SU-DHL-6 (cell line): ENCODE data around the gene PALMD.

ENCODE experiments used
- H2AFZ ChIP-seq: fragments of 200-600 bp; sonication (generic); 2 replicates; pipeline ENCODE4 v1.6.1; 2014; ENCODE audit warnings: low read depth, mild to moderate bottlenecking, moderate library complexity, mixed read lengths, antibody characterized with exemption, low read length; ENCODE audit not compliant: severe bottlenecking
- H3F3A ChIP-seq: fragments of 200-600 bp; shearing (Covaris generic); 2 replicates; pipeline ENCODE4 v1.6.0; 2016; ENCODE audit warnings: antibody characterized with exemption, mild to moderate bottlenecking; ENCODE audit not compliant: insufficient read depth
- H3K27ac ChIP-seq: fragments of 200-600 bp; sonication (generic); 2 replicates; pipeline ENCODE4 v1.5.1; 2016; ENCODE audit warnings: low read depth, mild to moderate bottlenecking, low read length, moderate library complexity, mixed read lengths
- H3K27me3 ChIP-seq: fragments of 200-600 bp; sonication (generic), shearing (Covaris generic); 2 replicates; pipeline ENCODE4 v1.6.0; 2014; ENCODE audit warnings: mild to moderate bottlenecking, low read length
- H3K36me3 ChIP-seq: fragments of 200-600 bp; sonication (generic); 2 replicates; pipeline ENCODE4 v1.6.1; 2014; ENCODE audit warnings: mild to moderate bottlenecking, low read length, mixed read lengths
- H3K4me2 ChIP-seq: fragments of 300-600, 200-600 bp; shearing (Covaris generic), sonication (generic); 2 replicates; pipeline ENCODE4 v1.6.0; 2014; ENCODE audit warnings: low read length, low read depth, mild to moderate bottlenecking; ENCODE audit not compliant: poor library complexity, severe bottlenecking
- H3K4me3 ChIP-seq: fragments of 200-600 bp; sonication (generic); 2 replicates; pipeline ENCODE4 v1.5.1; 2014; ENCODE audit warnings: antibody characterized with exemption, low read length, mild to moderate bottlenecking, mixed read lengths; ENCODE audit not compliant: insufficient read depth, poor library complexity, severe bottlenecking
- H3K79me2 ChIP-seq: fragments of 200-600 bp; sonication (generic); 2 replicates; pipeline ENCODE4 v1.6.1; 2014; ENCODE audit warnings: mild to moderate bottlenecking, low read length, moderate library complexity; ENCODE audit not compliant: insufficient read depth
- H3K9ac ChIP-seq: fragments of 200-600 bp; sonication (generic); 2 replicates; pipeline ENCODE4 v1.7.0; 2014; ENCODE audit warnings: mild to moderate bottlenecking, low read length
- H3K9me2 ChIP-seq: fragments of 200-600 bp; sonication (generic); replicated peaks from 2 replicates; pipeline ENCODE4 v1.6.1; 2014; ENCODE audit warnings: low read length; ENCODE audit not compliant: insufficient read depth
- H3K9me3 ChIP-seq: fragments of 200-600 bp; sonication (generic); 2 replicates; pipeline ENCODE4 v1.6.1; 2014; ENCODE audit warnings: low read length, mixed read lengths; ENCODE audit not compliant: insufficient read depth
- H4K20me1 ChIP-seq: fragments of 200-600 bp; sonication (generic); 2 replicates; pipeline ENCODE4 v1.6.1; 2014; ENCODE audit warnings: low read depth, mild to moderate bottlenecking, antibody characterized with exemption, low read length, moderate library complexity, mixed read lengths
- EZH2phosphoT487 ChIP-seq: fragments of 200-600 bp; sonication (generic), shearing (Covaris generic); conservative IDR thresholded peaks from 2 replicates; pipeline ENCODE4 v1.6.1; 2018; ENCODE audit warnings: mild to moderate bottlenecking, antibody characterized with exemption, low read length, moderate library complexity, mixed read lengths
- TF ChIP-seq, protein P1 (sequence below): fragments of 200-600 bp; sonication (generic); IDR thresholded peaks from one replicate; pipeline ENCODE4 v1.5.1; 2017; ENCODE audit warnings: antibody characterized with exemption, mild to moderate bottlenecking, low read length, moderate library complexity; ENCODE audit not compliant: insufficient read depth, poor library complexity, severe bottlenecking

The PALMD gene

DNA sequence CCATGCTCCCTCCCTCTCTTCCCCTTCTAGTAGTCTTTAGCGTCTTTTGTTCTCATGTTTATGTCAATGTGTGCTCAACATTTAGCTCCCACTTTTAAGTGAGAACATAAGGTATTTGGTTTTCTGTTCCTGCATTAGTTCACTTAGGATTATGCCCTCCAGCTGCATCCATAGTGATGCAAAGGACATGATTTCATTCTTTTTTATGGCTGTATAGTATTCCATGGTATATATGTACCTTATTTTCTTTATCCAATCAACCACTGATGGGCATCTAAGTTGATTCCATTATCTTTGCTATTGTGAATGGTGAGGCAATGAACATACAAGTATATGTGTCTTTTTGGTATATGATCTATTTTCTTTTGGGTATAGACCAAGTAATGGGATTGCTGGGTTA, 38.3 kb upstream of the PALMD start:
- Histone ChIP-seq H3K27me3 (no peaks in the 10 kb centered on the region), H3K36me3 (no peaks in the 10 kb centered on the region), H3K9ac (no peak overlapping the region), H3K4me3 (no peak overlapping the region), H4K20me1 (no peaks in the 10 kb centered on the region), H3K4me2 (no peak overlapping the region), H3F3A (no peaks in the 10 kb centered on the region), H3K27ac (no peak overlapping the region), H2AFZ (no peak overlapping the region), H3K9me2 (no peaks in the 10 kb centered on the region), H3K9me3 (no peaks in the 10 kb centered on the region), H3K79me2 (no peaks in the 10 kb centered on the region)
- TF ChIP-seq, protein P1, sequence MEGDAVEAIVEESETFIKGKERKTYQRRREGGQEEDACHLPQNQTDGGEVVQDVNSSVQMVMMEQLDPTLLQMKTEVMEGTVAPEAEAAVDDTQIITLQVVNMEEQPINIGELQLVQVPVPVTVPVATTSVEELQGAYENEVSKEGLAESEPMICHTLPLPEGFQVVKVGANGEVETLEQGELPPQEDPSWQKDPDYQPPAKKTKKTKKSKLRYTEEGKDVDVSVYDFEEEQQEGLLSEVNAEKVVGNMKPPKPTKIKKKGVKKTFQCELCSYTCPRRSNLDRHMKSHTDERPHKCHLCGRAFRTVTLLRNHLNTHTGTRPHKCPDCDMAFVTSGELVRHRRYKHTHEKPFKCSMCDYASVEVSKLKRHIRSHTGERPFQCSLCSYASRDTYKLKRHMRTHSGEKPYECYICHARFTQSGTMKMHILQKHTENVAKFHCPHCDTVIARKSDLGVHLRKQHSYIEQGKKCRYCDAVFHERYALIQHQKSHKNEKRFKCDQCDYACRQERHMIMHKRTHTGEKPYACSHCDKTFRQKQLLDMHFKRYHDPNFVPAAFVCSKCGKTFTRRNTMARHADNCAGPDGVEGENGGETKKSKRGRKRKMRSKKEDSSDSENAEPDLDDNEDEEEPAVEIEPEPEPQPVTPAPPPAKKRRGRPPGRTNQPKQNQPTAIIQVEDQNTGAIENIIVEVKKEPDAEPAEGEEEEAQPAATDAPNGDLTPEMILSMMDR, result no peak
- TF ChIP-seq EZH2phosphoT487, result no peak

DNA sequence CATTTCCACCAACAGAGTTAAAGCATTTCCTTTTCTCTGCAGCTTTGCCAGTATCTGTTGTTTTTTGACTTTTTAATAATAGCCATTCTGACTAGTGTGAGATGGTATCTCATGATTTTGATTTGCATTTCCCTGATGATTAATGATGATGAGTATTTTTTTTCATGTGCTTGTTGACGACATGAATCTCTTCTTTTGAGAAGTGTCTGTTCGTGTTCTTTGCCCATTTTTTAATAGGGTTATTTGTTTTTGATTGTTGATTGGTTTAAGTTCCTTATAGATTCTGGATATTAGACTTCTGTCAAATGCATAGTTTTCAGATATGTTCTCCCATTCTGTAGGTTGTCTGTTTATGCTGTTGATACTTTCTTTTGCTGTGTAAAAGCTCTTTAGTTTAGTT, 37.9 kb upstream of the PALMD start:
- H3K4me2 ChIP-seq, result no peak overlapping the region
- no peaks in the 10 kb centered on the region for H3K79me2 ChIP-seq
- H3K9me3 ChIP-seq, result no peaks in the 10 kb centered on the region
- H3F3A ChIP-seq, result no peaks in the 10 kb centered on the region
- H3K9ac ChIP-seq, result no peak overlapping the region
- no peak overlapping the region for H2AFZ ChIP-seq
- TF ChIP-seq EZH2phosphoT487, result no peak
- TF ChIP-seq, protein P1, result no peak
- no peaks in the 10 kb centered on the region for H4K20me1 ChIP-seq
- no peaks in the 10 kb centered on the region for H3K9me2 ChIP-seq
- H3K4me3 ChIP-seq, result no peak overlapping the region
- no peaks in the 10 kb centered on the region for H3K36me3 ChIP-seq
- H3K27ac ChIP-seq, result no peak overlapping the region
- H3K27me3 ChIP-seq, result no peaks in the 10 kb centered on the region

DNA sequence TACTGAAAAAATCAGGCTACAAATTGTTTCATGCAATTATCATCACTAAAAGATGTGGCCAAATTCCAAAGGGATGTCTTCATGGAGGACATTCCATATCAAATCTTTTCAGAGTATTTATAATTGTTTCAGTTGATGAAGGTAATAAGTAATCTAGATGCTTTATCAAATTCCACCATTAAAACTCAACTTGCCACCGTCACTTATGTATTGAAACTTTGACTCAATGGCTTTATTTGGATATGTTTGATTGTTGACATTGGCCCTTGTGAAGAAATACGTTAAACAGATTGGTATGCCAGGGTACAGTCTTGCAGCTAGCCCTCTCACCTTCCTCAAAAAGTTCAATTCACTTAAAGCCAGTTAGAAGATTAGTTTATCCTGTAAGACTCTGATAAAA, 32.2 kb upstream of the PALMD start:
- Histone ChIP-seq H3K79me2 (no peaks in the 10 kb centered on the region), H3K27ac (no peak overlapping the region), H3K27me3 (no peaks in the 10 kb centered on the region), H3K4me2 (no peak overlapping the region), H3K4me3 (no peak overlapping the region), H4K20me1 (no peaks in the 10 kb centered on the region), H3K9me2 (no peaks in the 10 kb centered on the region), H3K9ac (no peak overlapping the region), H3K9me3 (no peaks in the 10 kb centered on the region), H2AFZ (no peak overlapping the region), H3F3A (no peaks in the 10 kb centered on the region), H3K36me3 (no peaks in the 10 kb centered on the region)
- TF ChIP-seq EZH2phosphoT487, result no peak
- TF ChIP-seq, protein P1, result no peak
